GM12801 (cell line): ENCODE data around the gene ISM1.

Source experiments
- CTCF ChIP-seq: IDR thresholded peaks from one replicate; pipeline ENCODE4 v1.5.1; 2011; ENCODE audit warnings: control low read depth; ENCODE audit not compliant: insufficient read length; ENCODE audit errors: extremely low read depth

Gene ISM1

GRCh38 chr20:13199279-13199678 is 21.8 kb upstream of the ISM1 start:
- no peak for TF ChIP-seq CTCF

- no peak for TF ChIP-seq CTCF
Observed at GRCh38 chr20:13200767-13201500, 20.1 kb upstream of the ISM1 start.

GRCh38 chr20:13202565-13202964 is 18.5 kb upstream of the ISM1 start:
- no peak for TF ChIP-seq CTCF

GRCh38 chr20:13205425-13205824 is 15.6 kb upstream of the ISM1 start:
- TF ChIP-seq CTCF = no peak

GRCh38 chr20:13205848-13206434 is 15.1 kb upstream of the ISM1 start:
- no peak for TF ChIP-seq CTCF

- TF ChIP-seq CTCF = no peak
Observed at GRCh38 chr20:13207016-13207415, 14.1 kb upstream of the ISM1 start.

- TF ChIP-seq CTCF = no peak
Observed at GRCh38 chr20:13211956-13212618, 9.0 kb upstream of the ISM1 start.
